ENCODE results near the gene TEX35. TPM values are rescaled to one million over a fixed set of nuclear protein-coding genes. Genes with fewer than 3 reads are reported as not detected.

The TEX35 gene
- total and polyA plus RNA-seq, 10 of the 15 experiments (the other 5 are each of a cell fraction or from before 2014, with no cell fraction given): not detected

- POLR2A ChIA-PET: no interaction called here
- no peak overlapping the region for H3K27ac ChIP-seq (ENCODE audit: control insufficient read depth, insufficient read depth)
- FAIRE-seq: no peak
- H4K20me1 ChIP-seq (ENCODE audit: control insufficient read depth, insufficient read depth): no peaks in the 10 kb centered on the region
- 14% methylated on average over 3 of the region's 3 CpGs for WGBS (ENCODE audit: insufficient coverage, insufficient replicate concordance, low lambda C conversion rate, missing lambda C conversion rate)
- no peaks in the 10 kb centered on the region for H3K9me3 ChIP-seq (replicated peaks; ENCODE audit: control insufficient read depth, insufficient read depth, low read length)
- no peak overlapping the region for H3K9ac ChIP-seq (ENCODE audit: control insufficient read depth, insufficient read depth, low read length)
- CTCF ChIA-PET: interaction anchor here (0.6 to 11.2 kb wide), 40 partner anchors 9 to 909 kb away, joined by 3 to 187 read pairs (median 4); partner anchors contain the start of gene TEX35
- intact Hi-C loops (cut with micrococcal nuclease; ENCODE audit: unreplicated experiment) (no loop called here), in situ Hi-C loops (cut with MboI) (loop anchor here (5.0 kb wide), 1 partner anchor 190 kb away; no protein-coding TSS in a partner anchor)
- no peak overlapping the region for H3K4me3 ChIP-seq
- H3K4me2 ChIP-seq (ENCODE audit: control insufficient read depth, insufficient read depth): no peak overlapping the region
- no peak for DNase-seq (ENCODE audit: low read depth, low spot score)
- H3K4me1 ChIP-seq (ENCODE audit: control insufficient read depth, insufficient read depth, low read length): no peaks in the 10 kb centered on the region
- SMC1A ChIA-PET (ENCODE audit: uncharacterized antibody, unreplicated experiment): interaction anchor here (0.6 to 7.4 kb wide), 8 partner anchors 10 to 503 kb away, joined by 3 to 73 read pairs (median 7); no protein-coding TSS in a partner anchor
- BruUV-seq (replicated peaks): no TSS peak
- H3K79me2 ChIP-seq (ENCODE audit: control insufficient read depth, insufficient read depth, low read length): no peaks in the 10 kb centered on the region
- no peaks in the 10 kb centered on the region for H3K27me3 ChIP-seq (replicated peaks in 1 of 2; ENCODE audit: control insufficient read depth in 2 of 2, insufficient read depth in 2 of 2, low read length in 1 of 2)
- H3K36me3 ChIP-seq (ENCODE audit: control insufficient read depth in 2 of 2, insufficient read depth in 2 of 2, low read length in 1 of 2): no peaks in the 10 kb centered on the region
- no peak overlapping the region for H2AFZ ChIP-seq (ENCODE audit: control insufficient read depth, low read depth, low read length)
- TF ChIP-seq CHD2 (IDR thresholded peaks at IDR 0.05; ENCODE audit: borderline replicate concordance, low read depth, low read length) (no peak), REST (IDR thresholded peaks at IDR 0.05; ENCODE audit: low read depth, low read length) (no peak), ZNF217 (IDR thresholded peaks at IDR 0.05) (no peak), NR2C1 (IDR thresholded peaks at IDR 0.05) (no peak), ZNF687 (IDR thresholded peaks at IDR 0.05) (no peak), ZNF274 (IDR thresholded peaks at IDR 0.05; ENCODE audit: insufficient read depth, insufficient read length) (no peak), ASH2L (IDR thresholded peaks at IDR 0.05; ENCODE audit: borderline replicate concordance, low read depth) (no peak), ATF2 (IDR thresholded peaks at IDR 0.05; ENCODE audit: low read length) (no peak)
- RAD21 ChIA-PET (ENCODE audit: unreplicated experiment): interaction anchor here (1.1 to 3.2 kb wide), 4 partner anchors 26 to 192 kb away, joined by 5 to 19 read pairs (median 6); no protein-coding TSS in a partner anchor
- no peak for ATAC-seq
Measured at GRCh38 chr1:178502330-178502714, 10.6 kb upstream of the TEX35 start.

Measured in GM12878 (cell line).